Panc1 (cell line): ENCODE results near the gene RNF224. TPM values are rescaled to one million over a fixed set of nuclear protein-coding genes. Genes with fewer than 3 reads are reported as not detected.

Experiments
- ATAC-seq: fragments of 200-7000 bp; cut with Tn5 transposase; 2 replicates; pipeline ENCODE4 v1.9.1; 2020; ENCODE audit warnings: mild to moderate bottlenecking, moderate library complexity
- BruUV-seq: library from RNA; stranded (reverse); fragments of 400-500 nt; replicated peaks from 2 replicates; lab custom pipeline; 2021; lab: Mats Ljungman, UMichigan
- CTCF ChIA-PET: fragments of 300-600 bp; sonication (Branson Sonifier 250); formaldehyde crosslinking; loops from one replicate; lab custom pipeline; 2022; ENCODE audit warnings: antibody characterized with exemption; lab: Charles Lee
- POLR2A ChIA-PET: fragments of 300-600 bp; sonication (Branson Sonifier 250); formaldehyde crosslinking; loops from one replicate; lab custom pipeline; 2022; ENCODE audit warnings: antibody characterized with exemption; lab: Charles Lee
- DNase-seq: peaks from one replicate; pipeline ENCODE4 v3.0.0-alpha.2; 2010; ENCODE audit warnings: low read depth, low spot score
- H3K27ac ChIP-seq: 2 replicates; pipeline ENCODE4 v1.5.1; 2011; ENCODE audit warnings: mild to moderate bottlenecking, low read length, inconsistent platforms
- H3K27me3 ChIP-seq: fragments of 200-500 bp; sonication (Bioruptor generic); 2 replicates; pipeline ENCODE4 v1.6.0; 2014; ENCODE audit warnings: low read length, inconsistent platforms; ENCODE audit not compliant: control insufficient read depth, insufficient read depth
- H3K36me3 ChIP-seq: fragments of 200-500 bp; sonication (Bioruptor generic); 2 replicates; pipeline ENCODE4 v1.5.1; 2014; ENCODE audit warnings: inconsistent platforms, mild to moderate bottlenecking, low read length, moderate library complexity; ENCODE audit not compliant: control insufficient read depth, insufficient read depth
- H3K4me1 ChIP-seq: 2 replicates; pipeline ENCODE4 v1.5.1; 2011; ENCODE audit warnings: inconsistent platforms, mild to moderate bottlenecking, low read length, moderate library complexity; ENCODE audit not compliant: control insufficient read depth, insufficient read depth
- H3K4me3 ChIP-seq, 2 experiments: 2 replicates each; pipeline ENCODE4 v1.5.1; 2011 to 2012; ENCODE audit warnings: low read depth in 2 of 2, low read length in 2 of 2, mild to moderate bottlenecking in 2 of 2, inconsistent platforms in 1 of 2, moderate library complexity in 1 of 2
- H3K9me3 ChIP-seq: fragments of 200-500 bp; sonication (Bioruptor generic); 2 replicates; pipeline ENCODE4 v1.5.1; 2014; ENCODE audit warnings: low read depth, mild to moderate bottlenecking, inconsistent platforms, low read length, moderate library complexity; ENCODE audit not compliant: control insufficient read depth, insufficient read depth
- CTCF ChIP-seq: fragments of 450-650 bp; IDR thresholded peaks from 2 replicates; pipeline ENCODE4 v1.5.1; 2017; ENCODE audit warnings: mild to moderate bottlenecking
- POLR2AphosphoS5 ChIP-seq: IDR thresholded peaks from 2 replicates; pipeline ENCODE4 v1.6.1; 2012; ENCODE audit warnings: mild to moderate bottlenecking, low read depth, low read length, moderate library complexity
- REST ChIP-seq, 2 experiments: IDR thresholded peaks; 2 replicates each; pipeline ENCODE4 v1.6.1; 2011 to 2012; ENCODE audit warnings: low read depth in 2 of 2, control low read depth in 1 of 2, low read length in 1 of 2, mild to moderate bottlenecking in 1 of 2, moderate library complexity in 1 of 2; ENCODE audit not compliant: insufficient read depth in 1 of 2
- SIN3A ChIP-seq: IDR thresholded peaks from 2 replicates; pipeline ENCODE4 v1.6.1; 2012; ENCODE audit warnings: low read depth, mild to moderate bottlenecking, low read length, moderate library complexity, borderline replicate concordance; ENCODE audit not compliant: insufficient read depth
- TCF7L2 ChIP-seq: IDR thresholded peaks from 2 replicates; pipeline ENCODE4 v1.6.1; 2011; ENCODE audit warnings: mild to moderate bottlenecking, low read depth, low read length, inconsistent platforms
- in situ Hi-C: cut with HindIII; loops from 2 replicates; pipeline ENCODE4 v1.10.0; 2016; ENCODE audit warnings: low sequenced_read_pairs, low pct_unique_long_range_greater_than_20kb
- intact Hi-C: fragments of 100-400 bp; cut with micrococcal nuclease; formaldehyde crosslinking; loops from one replicate; pipeline ENCODE4 v1.10.0; 2022; ENCODE audit not compliant: unreplicated experiment
- total RNA-seq: library from RNA; stranded (reverse); gene quantifications from one replicate; pipeline ENCODE4 v1.2.1, GENCODE V29; 2021; ENCODE audit not compliant: unreplicated experiment

RNF224 gene
- total RNA-seq, 1 experiment from 2014 or later = 0.15 TPM

- Histone ChIP-seq H3K36me3 (no peaks in the 10 kb centered on the region), H3K27me3 (no peaks in the 10 kb centered on the region), H3K27ac (no peak overlapping the region), H3K4me3 (no peak overlapping the region), H3K9me3 (no peaks in the 10 kb centered on the region), H3K4me1 (no peaks in the 10 kb centered on the region)
- ATAC-seq (no peak), DNase-seq (no peak)
- ChIA-PET CTCF (no interaction called here), POLR2A (no interaction called here)
- BruUV-seq = no TSS peak
- intact Hi-C loops = no loop called here
- TF ChIP-seq SIN3A (no peak), TCF7L2 (no peak), REST (IDR thresholded peaks at IDR 0.05; ENCODE audit: insufficient read depth in 1 of 2, low read depth in 2 of 2, low read length in 1 of 2) (no peak), POLR2AphosphoS5 (no peak), CTCF (no peak)
- in situ Hi-C loops = no loop called here
Measured at GRCh38 chr9:137180491-137180890, 46.8 kb upstream of the RNF224 start.

GRCh38 chr9:137181680-137182079, 45.6 kb upstream of the RNF224 start:
- in situ Hi-C loops (no loop called here), intact Hi-C loops (no loop called here)
- Histone ChIP-seq H3K27me3 (no peaks in the 10 kb centered on the region), H3K36me3 (no peaks in the 10 kb centered on the region), H3K27ac (no peak overlapping the region), H3K4me3 (no peak overlapping the region), H3K9me3 (no peaks in the 10 kb centered on the region), H3K4me1 (peaks cover 3% of the 10 kb centered on the region)
- no TSS peak for BruUV-seq
- ChIA-PET POLR2A (no interaction called here), CTCF (interaction anchor here (0.8 kb wide), 1 partner anchor 14 kb away, joined by 4 read pairs; no protein-coding TSS in a partner anchor)
- DNase-seq (no peak), ATAC-seq (no peak)
- TF ChIP-seq TCF7L2 = no peak
- TF ChIP-seq SIN3A = no peak
- no peak for TF ChIP-seq CTCF
